Measurements from ENCODE around the gene SHROOM3. TPM values are rescaled to one million over a fixed set of nuclear protein-coding genes. Genes with fewer than 3 reads are reported as not detected.

Gene SHROOM3
- total and polyA plus RNA-seq, 2 of the 13 experiments (the other 11 are each of a cell fraction or from before 2014, with no cell fraction given): 0.01 TPM; not detected in 1

DNA sequence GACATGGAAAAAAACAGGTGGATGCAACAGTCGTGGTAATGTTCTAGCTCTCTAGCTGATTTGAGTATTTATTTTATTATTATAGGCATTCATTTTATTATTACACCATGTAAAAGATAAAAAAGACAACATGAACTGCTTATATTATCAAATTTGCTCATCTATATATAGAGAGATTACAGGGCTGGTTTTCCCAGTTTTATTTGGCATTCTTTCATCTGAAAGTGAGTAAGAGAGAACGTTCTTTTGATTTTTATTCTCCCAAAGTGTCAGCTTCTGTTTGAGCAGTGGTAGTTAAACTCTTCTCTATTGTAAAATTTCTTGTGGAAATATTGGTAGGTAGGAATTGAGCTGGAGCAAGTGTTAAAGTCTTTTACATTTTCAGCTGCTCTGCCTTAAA is 283.0 kb downstream of the SHROOM3 start:
- in situ Hi-C loops (cut with HindIII; ENCODE audit: extremely low pct_ligation_motif_present, low pct_unique_long_range_greater_than_20kb): no loop called here
- intact Hi-C loops (cut with micrococcal nuclease; ENCODE audit: unreplicated experiment): no loop called here
- no peaks in the 10 kb centered on the region for H3K9me3 ChIP-seq (ENCODE audit: low read length)
- no peaks in the 10 kb centered on the region for H3K36me3 ChIP-seq (replicated peaks in 1 of 2; ENCODE audit: control insufficient read depth in 1 of 2, insufficient read depth in 2 of 2, low read length in 2 of 2)
- H3K9ac ChIP-seq (ENCODE audit: insufficient read depth, low read depth, low read length): no peak overlapping the region
- TF ChIP-seq RFX1 (IDR thresholded peaks at IDR 0.05): no peak
- TF ChIP-seq PCBP1 (IDR thresholded peaks at IDR 0.05; ENCODE audit: borderline replicate concordance, low read depth, low read length): no peak
- TF ChIP-seq BRD4 (CRISPR knock-in tag; IDR thresholded peaks at IDR 0.05): no peak
- TF ChIP-seq RBAK (CRISPR knock-in tag; IDR thresholded peaks at IDR 0.05): no peak
- TF ChIP-seq KMT2A (CRISPR knock-in tag; IDR thresholded peaks at IDR 0.05): no peak
- no peak overlapping the region for H3K4me3 ChIP-seq (replicated peaks in 1 of 3; ENCODE audit: insufficient read depth in 1 of 3, low read depth in 2 of 3, low read length in 3 of 3)
- no peaks in the 10 kb centered on the region for H3K4me1 ChIP-seq (ENCODE audit: insufficient read depth, low read length)
- no peak for FAIRE-seq
- H3K4me2 ChIP-seq (ENCODE audit: low read depth, low read length): no peak overlapping the region
- H4K20me1 ChIP-seq (ENCODE audit: insufficient read depth, low read length): no peaks in the 10 kb centered on the region
- BruUV-seq (replicated peaks): no TSS peak
- DNase-seq (ENCODE audit: low spot score): no peak
- WGBS (ENCODE audit: low lambda C conversion rate): 1% methylated on average over 2 of the region's 2 CpGs
- ChIA-PET CTCF (ENCODE audit: low intra/inter-chr PET ratio, low total read pairs) (no interaction called here), POLR2A (no interaction called here)
- H3K27me3 ChIP-seq (ENCODE audit: control insufficient read depth in 1 of 2, insufficient read depth in 2 of 2, low read length in 2 of 2): no peaks in the 10 kb centered on the region
- no peak overlapping the region for H2AFZ ChIP-seq (ENCODE audit: low read length)
- H3K27ac ChIP-seq (ENCODE audit: extremely low read length, insufficient read depth, low read length): no peak overlapping the region
- H3K79me2 ChIP-seq (ENCODE audit: insufficient read depth, low read length): no peaks in the 10 kb centered on the region
- no peak for ATAC-seq

GRCh38 chr4:76718831-76719230 is 283.8 kb downstream of the SHROOM3 start:
- TF ChIP-seq ZNF713 (CRISPR knock-in tag; IDR thresholded peaks at IDR 0.05) (no peak), ARID3A (IDR thresholded peaks at IDR 0.05; ENCODE audit: low read depth, low read length) (no peak), HNRNPH1 (optimal IDR thresholded peaks at IDR 0.05; ENCODE audit: low read depth, low read length) (no peak), XBP1 (CRISPR knock-in tag; IDR thresholded peaks at IDR 0.05) (no peak), ZNF761 (CRISPR knock-in tag; conservative IDR thresholded peaks at IDR 0.05) (no peak), NCOA1 (CRISPR knock-in tag; IDR thresholded peaks at IDR 0.05) (no peak), THAP7 (CRISPR knock-in tag; IDR thresholded peaks at IDR 0.05) (no peak), ZNF652 (CRISPR knock-in tag; IDR thresholded peaks at IDR 0.05; ENCODE audit: borderline replicate concordance, low read depth) (no peak)
- TF ChIP-seq, protein P1, sequence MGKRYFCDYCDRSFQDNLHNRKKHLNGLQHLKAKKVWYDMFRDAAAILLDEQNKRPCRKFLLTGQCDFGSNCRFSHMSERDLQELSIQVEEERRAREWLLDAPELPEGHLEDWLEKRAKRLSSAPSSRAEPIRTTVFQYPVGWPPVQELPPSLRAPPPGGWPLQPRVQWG (CRISPR knock-in tag; IDR thresholded peaks at IDR 0.05; ENCODE audit: borderline replicate concordance, low read depth): no peak
- no peaks in the 10 kb centered on the region for H3K9me3 ChIP-seq (ENCODE audit: low read length)
- H3K4me2 ChIP-seq (ENCODE audit: low read depth, low read length): no peak overlapping the region
- ChIA-PET POLR2A (no interaction called here), CTCF (ENCODE audit: low intra/inter-chr PET ratio, low total read pairs) (no interaction called here)
- no peaks in the 10 kb centered on the region for H3K4me1 ChIP-seq (ENCODE audit: insufficient read depth, low read length)
- 75% methylated on average over 1 of the region's 1 CpG for WGBS (ENCODE audit: low lambda C conversion rate)
- no peaks in the 10 kb centered on the region for H4K20me1 ChIP-seq (ENCODE audit: insufficient read depth, low read length)
- no peak overlapping the region for H3K27ac ChIP-seq (ENCODE audit: extremely low read length, insufficient read depth, low read length)
- H2AFZ ChIP-seq (ENCODE audit: low read length): no peak overlapping the region
- H3K4me3 ChIP-seq (replicated peaks in 1 of 3; ENCODE audit: insufficient read depth in 1 of 3, low read depth in 2 of 3, low read length in 3 of 3): no peak overlapping the region
- intact Hi-C loops (cut with micrococcal nuclease; ENCODE audit: unreplicated experiment) (no loop called here), in situ Hi-C loops (cut with HindIII; ENCODE audit: extremely low pct_ligation_motif_present, low pct_unique_long_range_greater_than_20kb) (no loop called here)
- no TSS peak for BruUV-seq (replicated peaks)
- H3K79me2 ChIP-seq (ENCODE audit: insufficient read depth, low read length): no peaks in the 10 kb centered on the region
- no peaks in the 10 kb centered on the region for H3K36me3 ChIP-seq (replicated peaks in 1 of 2; ENCODE audit: control insufficient read depth in 1 of 2, insufficient read depth in 2 of 2, low read length in 2 of 2)
- DNase-seq (ENCODE audit: low spot score) (no peak), ATAC-seq (no peak), FAIRE-seq (no peak)
- no peak overlapping the region for H3K9ac ChIP-seq (ENCODE audit: insufficient read depth, low read depth, low read length)
- H3K27me3 ChIP-seq (ENCODE audit: control insufficient read depth in 1 of 2, insufficient read depth in 2 of 2, low read length in 2 of 2): no peaks in the 10 kb centered on the region

All from HepG2 (cell line).